ENCODE measurements around the gene KDM7A. TPM values are rescaled to one million over a fixed set of nuclear protein-coding genes. Genes with fewer than 3 reads are reported as not detected.

The KDM7A gene
- total and polyA plus RNA-seq, 10 of the 15 experiments (the other 5 are each of a cell fraction or from before 2014, with no cell fraction given), result 0.07 to 0.96 (median 0.74) TPM

DNA sequence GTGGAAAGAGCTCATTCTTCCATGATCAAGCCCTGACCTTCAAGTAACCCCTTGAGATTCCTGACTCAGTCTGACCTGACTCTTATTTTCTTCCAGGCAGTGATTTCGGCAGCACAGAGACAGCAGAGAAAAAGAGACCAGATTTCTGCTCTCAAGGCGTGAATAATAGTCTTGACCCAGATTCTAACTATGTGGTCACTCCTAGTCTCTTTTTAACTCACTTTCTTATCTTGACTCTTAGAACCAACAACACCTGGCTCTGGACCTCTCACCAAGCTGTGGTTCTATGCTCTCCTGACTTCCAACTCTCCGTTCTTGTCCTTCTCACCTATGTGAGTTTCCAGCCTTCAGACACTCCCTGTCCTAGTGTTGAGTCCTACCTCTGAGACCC, 36.9 kb upstream of the KDM7A start:
- H4K20me1 ChIP-seq (ENCODE audit: control insufficient read depth, insufficient read depth), result no peaks in the 10 kb centered on the region
- WGBS (ENCODE audit: insufficient coverage, insufficient replicate concordance, low lambda C conversion rate, missing lambda C conversion rate), result 4% methylated on average over 3 of the region's 3 CpGs
- ChIA-PET RAD21 (ENCODE audit: unreplicated experiment) (no interaction called here), CTCF (interaction anchor here (0.6 kb wide), 1 partner anchor 34 kb away, joined by 4 read pairs; no protein-coding TSS in a partner anchor), SMC1A (ENCODE audit: uncharacterized antibody, unreplicated experiment) (no interaction called here), POLR2A (no interaction called here)
- in situ Hi-C loops (cut with MboI) (no loop called here), intact Hi-C loops (cut with micrococcal nuclease; ENCODE audit: unreplicated experiment) (loop anchor here (5.0 kb wide), 1 partner anchor 39 kb away; no protein-coding TSS in a partner anchor)
- FAIRE-seq (peak; percentile 38), DNase-seq (ENCODE audit: low read depth, low spot score) (peak; percentile 41), ATAC-seq (peak; percentile 12; the same call in 2 of the 3 replicates)
- no peaks in the 10 kb centered on the region for H3K36me3 ChIP-seq (ENCODE audit: control insufficient read depth in 2 of 2, insufficient read depth in 2 of 2, low read length in 1 of 2)
- peaks cover 19% of the 10 kb centered on the region for H3K9me3 ChIP-seq (replicated peaks; ENCODE audit: control insufficient read depth, insufficient read depth, low read length)
- no peak overlapping the region for H2AFZ ChIP-seq (ENCODE audit: control insufficient read depth, low read depth, low read length)
- no peaks in the 10 kb centered on the region for H3K27me3 ChIP-seq (replicated peaks in 1 of 2; ENCODE audit: control insufficient read depth in 2 of 2, insufficient read depth in 2 of 2, low read length in 1 of 2)
- H3K27ac ChIP-seq (ENCODE audit: control insufficient read depth, insufficient read depth), result peak overlapping the region; percentile 40; the same call in 1 of the 2 replicates
- no peaks in the 10 kb centered on the region for H3K79me2 ChIP-seq (ENCODE audit: control insufficient read depth, insufficient read depth, low read length)
- H3K9ac ChIP-seq (ENCODE audit: control insufficient read depth, insufficient read depth, low read length), result no peak overlapping the region
- no TSS peak for BruUV-seq (replicated peaks)
- H3K4me3 ChIP-seq, result peak overlapping the region; percentile 43; the same call in 1 of the 2 replicates
- H3K4me1 ChIP-seq (ENCODE audit: control insufficient read depth, insufficient read depth, low read length), result peaks cover 58% of the 10 kb centered on the region
- H3K4me2 ChIP-seq (ENCODE audit: control insufficient read depth, insufficient read depth), result peak overlapping the region; percentile 79
- TF ChIP-seq ZNF207 (IDR thresholded peaks at IDR 0.05; ENCODE audit: borderline replicate concordance) (no peak), FOS (IDR thresholded peaks at IDR 0.05; ENCODE audit: borderline replicate concordance, extremely low read depth, insufficient read length) (no peak), RUNX3 (IDR thresholded peaks at IDR 0.05; ENCODE audit: low read length) (peak; percentile 73), TCF12 (IDR thresholded peaks at IDR 0.05; ENCODE audit: low read depth, low read length) (peak; percentile 88), BCL11A (IDR thresholded peaks at IDR 0.05; ENCODE audit: low read depth, low read length) (peak; percentile 64; the same call in 1 of the 2 replicates), PAX5 (IDR thresholded peaks at IDR 0.05; ENCODE audit: borderline replicate concordance, low read depth, low read length) (0 out of 2 replicates have a peak, but pooled peaks have one; percentile 17), WRNIP1 (IDR thresholded peaks at IDR 0.05; ENCODE audit: borderline replicate concordance, low read depth, low read length) (no peak), IRF4 (IDR thresholded peaks at IDR 0.05; ENCODE audit: low read depth, low read length) (peak; percentile 72; the same call in 1 of the 2 replicates), SMAD5 (IDR thresholded peaks at IDR 0.05; ENCODE audit: low read depth) (no peak), YBX1 (IDR thresholded peaks at IDR 0.05) (no peak), YY1 (IDR thresholded peaks at IDR 0.05; ENCODE audit: low read depth, low read length) (no peak), TCF3 (IDR thresholded peaks at IDR 0.05; ENCODE audit: borderline replicate concordance, insufficient read depth, low read depth, low read length) (peak; percentile 79), LARP7 (IDR thresholded peaks at IDR 0.05) (no peak), KAT2A (conservative IDR thresholded peaks at IDR 0.05; ENCODE audit: control insufficient read depth, low read depth, low read length) (no peak), GABPA (IDR thresholded peaks at IDR 0.05; ENCODE audit: low read depth) (no peak)
- TF ChIP-seq, protein P1, sequence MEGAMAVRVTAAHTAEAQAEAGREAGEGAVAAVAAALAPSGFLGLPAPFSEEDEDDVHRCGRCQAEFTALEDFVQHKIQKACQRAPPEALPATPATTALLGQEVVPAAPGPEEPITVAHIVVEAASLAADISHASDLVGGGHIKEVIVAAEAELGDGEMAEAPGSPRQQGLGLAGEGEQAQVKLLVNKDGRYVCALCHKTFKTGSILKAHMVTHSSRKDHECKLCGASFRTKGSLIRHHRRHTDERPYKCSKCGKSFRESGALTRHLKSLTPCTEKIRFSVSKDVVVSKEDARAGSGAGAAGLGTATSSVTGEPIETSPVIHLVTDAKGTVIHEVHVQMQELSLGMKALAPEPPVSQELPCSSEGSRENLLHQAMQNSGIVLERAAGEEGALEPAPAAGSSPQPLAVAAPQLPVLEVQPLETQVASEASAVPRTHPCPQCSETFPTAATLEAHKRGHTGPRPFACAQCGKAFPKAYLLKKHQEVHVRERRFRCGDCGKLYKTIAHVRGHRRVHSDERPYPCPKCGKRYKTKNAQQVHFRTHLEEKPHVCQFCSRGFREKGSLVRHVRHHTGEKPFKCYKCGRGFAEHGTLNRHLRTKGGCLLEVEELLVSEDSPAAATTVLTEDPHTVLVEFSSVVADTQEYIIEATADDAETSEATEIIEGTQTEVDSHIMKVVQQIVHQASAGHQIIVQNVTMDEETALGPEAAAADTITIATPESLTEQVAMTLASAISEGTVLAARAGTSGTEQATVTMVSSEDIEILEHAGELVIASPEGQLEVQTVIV (IDR thresholded peaks at IDR 0.05; ENCODE audit: borderline replicate concordance, partially characterized antibody), result no peak
- TF ChIP-seq, protein P2, sequence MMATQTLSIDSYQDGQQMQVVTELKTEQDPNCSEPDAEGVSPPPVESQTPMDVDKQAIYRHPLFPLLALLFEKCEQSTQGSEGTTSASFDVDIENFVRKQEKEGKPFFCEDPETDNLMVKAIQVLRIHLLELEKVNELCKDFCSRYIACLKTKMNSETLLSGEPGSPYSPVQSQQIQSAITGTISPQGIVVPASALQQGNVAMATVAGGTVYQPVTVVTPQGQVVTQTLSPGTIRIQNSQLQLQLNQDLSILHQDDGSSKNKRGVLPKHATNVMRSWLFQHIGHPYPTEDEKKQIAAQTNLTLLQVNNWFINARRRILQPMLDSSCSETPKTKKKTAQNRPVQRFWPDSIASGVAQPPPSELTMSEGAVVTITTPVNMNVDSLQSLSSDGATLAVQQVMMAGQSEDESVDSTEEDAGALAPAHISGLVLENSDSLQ (IDR thresholded peaks at IDR 0.05), result no peak
- TF ChIP-seq, protein P3, sequence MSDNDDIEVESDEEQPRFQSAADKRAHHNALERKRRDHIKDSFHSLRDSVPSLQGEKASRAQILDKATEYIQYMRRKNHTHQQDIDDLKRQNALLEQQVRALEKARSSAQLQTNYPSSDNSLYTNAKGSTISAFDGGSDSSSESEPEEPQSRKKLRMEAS (IDR thresholded peaks at IDR 0.05; ENCODE audit: low read depth, low read length), result no peak
- TF ChIP-seq, protein P4, sequence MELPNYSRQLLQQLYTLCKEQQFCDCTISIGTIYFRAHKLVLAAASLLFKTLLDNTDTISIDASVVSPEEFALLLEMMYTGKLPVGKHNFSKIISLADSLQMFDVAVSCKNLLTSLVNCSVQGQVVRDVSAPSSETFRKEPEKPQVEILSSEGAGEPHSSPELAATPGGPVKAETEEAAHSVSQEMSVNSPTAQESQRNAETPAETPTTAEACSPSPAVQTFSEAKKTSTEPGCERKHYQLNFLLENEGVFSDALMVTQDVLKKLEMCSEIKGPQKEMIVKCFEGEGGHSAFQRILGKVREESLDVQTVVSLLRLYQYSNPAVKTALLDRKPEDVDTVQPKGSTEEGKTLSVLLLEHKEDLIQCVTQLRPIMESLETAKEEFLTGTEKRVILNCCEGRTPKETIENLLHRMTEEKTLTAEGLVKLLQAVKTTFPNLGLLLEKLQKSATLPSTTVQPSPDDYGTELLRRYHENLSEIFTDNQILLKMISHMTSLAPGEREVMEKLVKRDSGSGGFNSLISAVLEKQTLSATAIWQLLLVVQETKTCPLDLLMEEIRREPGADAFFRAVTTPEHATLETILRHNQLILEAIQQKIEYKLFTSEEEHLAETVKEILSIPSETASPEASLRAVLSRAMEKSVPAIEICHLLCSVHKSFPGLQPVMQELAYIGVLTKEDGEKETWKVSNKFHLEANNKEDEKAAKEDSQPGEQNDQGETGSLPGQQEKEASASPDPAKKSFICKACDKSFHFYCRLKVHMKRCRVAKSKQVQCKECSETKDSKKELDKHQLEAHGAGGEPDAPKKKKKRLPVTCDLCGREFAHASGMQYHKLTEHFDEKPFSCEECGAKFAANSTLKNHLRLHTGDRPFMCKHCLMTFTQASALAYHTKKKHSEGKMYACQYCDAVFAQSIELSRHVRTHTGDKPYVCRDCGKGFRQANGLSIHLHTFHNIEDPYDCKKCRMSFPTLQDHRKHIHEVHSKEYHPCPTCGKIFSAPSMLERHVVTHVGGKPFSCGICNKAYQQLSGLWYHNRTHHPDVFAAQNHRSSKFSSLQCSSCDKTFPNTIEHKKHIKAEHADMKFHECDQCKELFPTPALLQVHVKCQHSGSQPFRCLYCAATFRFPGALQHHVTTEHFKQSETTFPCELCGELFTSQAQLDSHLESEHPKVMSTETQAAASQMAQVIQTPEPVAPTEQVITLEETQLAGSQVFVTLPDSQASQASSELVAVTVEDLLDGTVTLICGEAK (IDR thresholded peaks at IDR 0.05; ENCODE audit: borderline replicate concordance), result no peak

Data from GM12878 (cell line).